Stimulated activated CD4-positive, alpha-beta T cell treated with anti-CD3 and anti-CD28 coated beads, Interleukin-4, amount 100 ng/mL, for 24 hours (primary cell): ENCODE measurements around the gene CYCS.

Experiments used
- DNase-seq: peaks from one replicate; pipeline ENCODE4 v3.0.0-alpha.2; 2020

CYCS gene

GRCh38 chr7:25125137-25125946, at the start of gene CYCS:
TSS of gene CYCS (minus strand) at chr7:25125260. CDS start at chr7:25124119, 1,141 bp downstream.
- DNase-seq: peak; percentile 100

DNA sequence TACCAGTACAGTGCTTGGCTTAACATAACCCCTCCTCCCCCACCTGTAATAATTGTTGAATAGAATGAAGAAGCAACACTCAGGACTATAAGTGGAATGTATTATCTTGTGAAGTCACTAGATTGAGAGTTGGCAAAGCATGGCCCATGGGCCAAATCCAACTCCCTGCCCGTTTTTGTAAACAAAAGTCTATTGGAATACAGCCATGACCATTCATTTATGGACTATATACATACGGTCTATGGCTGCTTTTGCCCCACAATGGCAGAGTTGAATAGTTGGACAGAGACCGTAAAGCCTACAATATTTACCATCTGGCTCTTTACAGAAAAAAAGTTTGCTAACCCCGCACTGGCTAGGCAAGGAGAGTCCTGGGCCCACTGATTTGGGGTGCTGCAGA, 48.1 kb upstream of the CYCS start:
- DNase-seq: no peak

DNA sequence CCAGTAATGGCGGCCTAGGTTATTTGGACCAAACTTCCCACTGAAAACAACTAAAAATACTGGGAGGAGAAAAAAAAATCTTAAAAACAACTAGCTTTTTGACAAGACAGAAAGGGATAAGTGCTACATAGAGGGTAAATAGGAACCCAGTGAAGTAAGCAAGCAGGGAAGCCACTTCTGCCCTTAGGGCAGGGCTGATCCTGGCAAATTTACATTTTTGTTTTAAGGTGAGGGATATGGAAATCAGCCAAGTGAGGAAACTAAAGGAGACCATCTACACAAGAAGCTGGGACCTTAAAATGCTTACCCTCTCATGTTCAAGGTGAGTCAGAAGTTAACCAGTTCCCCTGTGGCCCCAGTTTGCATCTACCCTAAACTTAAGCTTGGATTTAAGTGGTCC, 46.5 kb upstream of the CYCS start:
- DNase-seq: no peak

- DNase-seq: no peak
Measured at GRCh38 chr7:25171071-25171470, 46.0 kb upstream of the CYCS start.

GRCh38 chr7:25169683-25170082, 44.6 kb upstream of the CYCS start:
- no peak for DNase-seq

GRCh38 chr7:25168145-25168544, 43.1 kb upstream of the CYCS start:
- DNase-seq: no peak

DNA sequence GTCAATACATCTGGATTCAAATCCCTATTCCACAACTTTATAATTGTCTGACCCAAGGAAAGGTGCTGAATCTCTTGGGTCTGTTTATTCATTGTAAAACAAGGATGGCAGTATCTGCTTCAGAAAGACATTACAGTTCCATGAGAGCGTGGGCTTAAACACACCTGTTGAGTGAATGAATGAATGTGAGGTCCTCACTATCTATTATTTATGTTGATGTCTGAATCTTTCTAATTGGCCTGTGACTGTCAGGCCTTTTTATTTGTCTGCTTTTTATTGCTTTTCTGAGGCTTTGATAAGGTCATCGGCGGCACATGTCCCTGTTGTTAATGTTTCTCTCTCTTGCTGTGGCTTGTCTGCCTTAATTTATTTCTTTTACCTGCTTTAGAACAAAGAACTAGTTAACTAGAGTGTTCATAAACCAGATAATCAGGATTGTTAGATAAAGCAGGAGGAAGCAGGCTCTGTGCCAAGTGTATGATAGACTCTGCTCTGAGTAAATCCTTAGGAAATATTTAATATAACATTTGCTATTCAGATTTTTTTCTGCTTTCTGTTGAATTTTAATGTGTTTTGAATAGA, 42.3 kb upstream of the CYCS start:
- no peak for DNase-seq

GRCh38 chr7:25159983-25160596, 35.0 kb upstream of the CYCS start:
- DNase-seq: peak; percentile 23

DNA sequence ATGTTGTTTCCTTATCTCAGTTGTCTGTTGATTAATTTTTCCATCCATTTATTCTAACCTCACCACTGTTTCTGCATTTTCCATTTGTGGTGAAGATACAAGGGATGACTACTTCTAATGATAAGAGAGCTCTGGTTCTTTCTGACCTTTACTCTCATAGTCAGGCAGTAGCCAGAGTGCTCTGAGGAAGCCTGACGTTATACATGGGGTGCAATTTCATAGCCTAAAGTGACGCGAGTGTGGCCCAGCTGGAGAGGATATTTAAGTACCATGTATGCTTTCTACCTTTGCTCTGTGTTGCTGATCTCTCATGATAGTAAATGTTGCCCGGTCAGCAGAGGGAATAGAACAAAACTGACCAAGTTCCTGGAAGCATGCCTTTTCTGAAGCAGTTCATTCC, 33.9 kb upstream of the CYCS start:
- DNase-seq: no peak

DNA sequence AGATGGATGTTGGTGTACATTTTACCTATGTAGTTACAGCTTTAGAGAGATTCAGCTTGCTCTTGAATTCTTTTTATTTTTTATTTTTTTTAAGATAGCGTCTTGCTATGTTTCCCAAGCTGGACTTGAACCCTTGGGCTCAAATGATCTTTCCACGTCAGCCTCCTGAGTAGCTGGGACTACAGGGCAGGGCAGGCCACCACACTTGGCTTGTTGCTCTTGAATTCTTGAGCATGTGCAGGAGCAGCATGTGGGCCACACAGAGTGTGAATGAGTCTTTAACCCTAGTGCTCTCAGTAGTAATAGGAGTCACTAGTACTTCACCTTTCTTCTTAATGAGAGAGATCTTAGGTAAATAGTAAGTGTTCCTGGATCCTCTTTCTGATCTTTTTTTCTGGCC, 26.7 kb upstream of the CYCS start:
- DNase-seq: no peak

DNA sequence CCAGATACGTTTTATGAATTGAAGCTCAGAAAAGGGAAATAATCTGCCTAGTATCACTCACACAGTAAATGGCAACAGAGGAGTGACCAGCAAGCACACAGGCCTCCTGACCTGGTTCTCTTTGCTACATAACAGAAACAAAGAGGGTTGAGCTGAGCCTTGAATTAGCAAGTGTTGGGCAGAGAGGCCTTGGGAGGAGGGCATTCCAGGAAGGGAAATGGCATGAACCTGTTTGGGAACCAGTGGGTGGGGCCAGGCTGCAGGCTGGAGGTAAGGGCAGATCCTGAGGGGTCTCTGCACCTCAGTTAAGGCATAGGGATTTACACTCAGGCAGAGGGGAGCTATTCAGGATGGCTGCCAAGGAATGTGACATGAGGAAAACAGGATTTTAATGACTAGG, 24.8 kb upstream of the CYCS start:
- no peak for DNase-seq

- no peak for DNase-seq
Measured at GRCh38 chr7:25148772-25149575, 23.9 kb upstream of the CYCS start.

GRCh38 chr7:25143763-25144162, 18.7 kb upstream of the CYCS start:
- DNase-seq: no peak

GRCh38 chr7:25139536-25139935, 14.5 kb upstream of the CYCS start:
- DNase-seq: no peak

DNA sequence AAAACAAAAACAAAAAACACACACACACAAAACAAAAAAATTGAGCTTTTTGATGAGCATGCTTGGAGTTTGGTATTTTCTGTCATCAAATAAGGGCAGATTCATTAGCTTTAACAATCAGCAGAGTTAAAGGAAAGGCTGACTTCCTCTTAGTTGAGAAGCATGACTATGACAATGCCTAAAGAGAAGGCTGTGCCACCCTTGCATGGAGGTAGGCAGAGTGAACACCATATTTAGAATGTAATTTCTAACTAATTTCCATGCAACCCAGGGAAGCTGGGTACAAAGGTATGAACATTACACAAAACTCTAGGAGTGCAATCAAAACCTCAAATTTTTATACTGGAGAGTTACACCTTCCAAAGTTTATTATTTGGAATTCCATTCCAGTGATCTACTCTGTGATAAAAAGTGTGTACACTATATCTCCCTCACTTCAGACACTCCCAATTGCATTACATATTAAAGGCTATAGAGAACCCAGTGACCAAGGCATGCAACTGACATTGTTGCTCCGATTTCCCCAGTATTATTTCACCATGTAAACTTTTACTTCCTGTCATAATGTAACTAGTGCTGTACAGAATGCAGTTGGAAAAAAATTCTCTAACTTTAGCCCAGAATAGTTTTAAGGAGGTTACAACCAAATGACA, 9.4 kb upstream of the CYCS start:
- no peak for DNase-seq

DNA sequence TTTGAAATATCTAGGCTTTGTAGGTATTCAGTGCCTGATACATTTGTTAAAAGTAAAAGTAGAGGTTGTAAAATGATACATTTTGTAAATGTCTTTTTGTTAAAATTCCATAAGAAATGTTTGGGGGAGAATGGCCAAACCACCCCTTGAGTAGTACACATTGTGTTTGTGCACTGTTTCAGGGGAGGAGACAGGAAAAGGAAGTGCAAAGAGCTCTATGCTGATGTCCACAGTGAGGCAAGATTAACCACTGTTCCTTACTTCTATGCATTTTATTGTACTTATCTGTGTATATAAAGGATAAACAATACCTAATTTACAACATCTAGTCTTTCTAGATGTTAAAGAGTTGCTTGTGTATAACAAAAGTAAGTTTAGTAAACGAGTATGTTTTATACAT, 7.4 kb upstream of the CYCS start:
- DNase-seq: no peak

- DNase-seq: no peak
Measured at GRCh38 chr7:25126751-25127150, 1.7 kb upstream of the CYCS start.

GRCh38 chr7:25124465-25125136, 459 bp downstream of the CYCS start:
- peak; percentile 20 for DNase-seq

GRCh38 chr7:25122373-25122772, 2.7 kb downstream of the CYCS start:
- DNase-seq: no peak

GRCh38 chr7:25121599-25121998, 3.5 kb downstream of the CYCS start:
- no peak for DNase-seq

GRCh38 chr7:25119102-25119501, 6.0 kb downstream of the CYCS start:
- DNase-seq: no peak

- DNase-seq: no peak
Measured at GRCh38 chr7:25118048-25118753, 6.9 kb downstream of the CYCS start.
